COLO668 (cell line): ENCODE measurements around the gene DCLK1.

Source experiments
- DNase-seq: peaks from one replicate; lab custom pipeline; 2025; ENCODE audit not compliant: unreplicated experiment; lab: John Stamatoyannopoulos, UW

Gene DCLK1

DNA sequence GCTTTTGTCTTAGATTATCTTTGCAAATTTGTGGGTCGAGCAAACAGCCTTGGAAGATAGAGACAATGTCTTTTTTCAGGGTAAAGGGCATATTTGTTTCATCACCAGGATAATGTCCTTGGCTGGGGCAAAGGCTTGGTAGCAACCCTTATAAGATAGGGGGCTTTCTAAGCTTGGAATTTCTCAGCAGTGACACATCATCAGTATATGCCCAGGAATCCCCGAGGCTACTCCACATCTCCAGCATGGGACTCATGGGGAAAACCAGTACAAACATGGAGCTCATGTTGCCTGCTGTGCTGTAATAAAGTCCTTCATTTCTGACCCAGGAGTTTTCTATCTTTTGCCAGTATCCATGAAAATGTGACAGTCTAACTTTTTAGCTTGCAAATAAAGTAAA is 77.1 kb downstream of the DCLK1 start:
- DNase-seq: no peak

DNA sequence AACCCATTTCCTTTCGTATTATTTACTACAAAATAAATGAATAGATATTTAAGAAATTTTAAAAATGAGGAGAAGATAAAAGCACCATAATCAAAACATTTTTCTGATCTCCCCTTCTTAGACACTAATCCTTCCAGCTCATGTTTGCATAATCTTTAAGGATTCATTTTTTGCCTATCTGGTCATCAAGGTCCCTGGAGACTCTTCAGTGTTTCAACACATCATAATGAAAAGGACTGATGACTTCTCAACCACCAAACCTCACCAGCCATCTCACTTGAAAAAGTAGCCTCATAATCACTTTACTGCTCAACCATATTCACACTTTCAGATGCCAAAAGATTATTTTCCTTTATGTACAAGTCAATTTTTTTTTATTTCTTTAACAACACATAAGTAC is 80.1 kb downstream of the DCLK1 start:
- DNase-seq: no peak

DNA sequence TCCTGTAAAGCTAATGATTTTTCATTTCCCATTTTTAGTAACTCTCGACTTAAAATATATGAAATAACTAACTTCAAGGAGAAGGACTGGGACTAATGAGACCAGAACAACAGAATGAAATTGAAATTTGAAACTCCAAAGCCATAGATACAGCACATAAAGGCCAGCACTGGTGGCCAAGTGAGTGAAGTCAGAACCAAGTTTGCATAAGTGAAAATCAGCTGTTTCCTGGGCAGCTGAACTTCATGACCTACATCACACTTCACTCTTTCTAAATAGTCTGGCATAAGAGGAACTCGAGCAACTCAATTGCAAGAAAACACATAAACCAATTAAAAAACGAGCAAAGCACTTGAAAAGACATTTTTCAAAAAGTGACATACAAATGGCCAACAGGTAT is 84.5 kb downstream of the DCLK1 start:
- no peak for DNase-seq

DNA sequence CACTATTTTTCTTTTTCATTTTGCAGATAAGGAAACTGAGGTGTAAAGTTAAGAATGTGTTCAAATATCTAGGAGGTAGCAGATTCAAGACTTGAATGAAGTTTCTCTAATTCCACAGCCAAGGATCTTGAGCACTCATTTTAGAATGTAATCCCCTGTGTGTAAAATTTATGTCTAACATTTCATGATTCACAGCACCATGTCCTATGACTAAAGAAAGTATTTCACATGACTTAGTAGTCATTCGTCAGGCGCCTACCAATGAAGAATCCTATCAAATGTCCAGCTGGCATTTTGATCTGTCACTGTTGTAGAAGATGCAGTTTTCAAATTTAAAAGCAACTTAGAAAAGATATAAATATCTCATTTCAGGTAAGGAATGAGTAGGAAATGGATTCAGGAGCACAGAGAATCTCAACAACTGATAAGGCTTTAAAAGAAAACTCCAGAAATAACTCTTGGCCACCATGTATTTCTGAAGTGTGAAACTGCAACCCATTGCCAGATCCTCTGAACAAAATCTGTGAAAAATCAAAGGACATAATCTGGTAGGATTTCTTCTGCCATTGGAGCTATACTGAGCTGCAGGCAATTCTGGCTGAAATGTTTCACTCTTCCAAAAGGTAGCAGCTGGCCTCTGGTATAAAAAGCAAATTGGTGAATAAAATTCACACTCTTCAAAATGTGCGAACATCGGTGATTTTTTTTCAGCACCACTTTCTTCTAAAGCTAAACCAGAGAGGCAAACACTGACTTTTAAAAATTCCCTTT is 92.2 kb downstream of the DCLK1 start:
- DNase-seq: no peak

DNA sequence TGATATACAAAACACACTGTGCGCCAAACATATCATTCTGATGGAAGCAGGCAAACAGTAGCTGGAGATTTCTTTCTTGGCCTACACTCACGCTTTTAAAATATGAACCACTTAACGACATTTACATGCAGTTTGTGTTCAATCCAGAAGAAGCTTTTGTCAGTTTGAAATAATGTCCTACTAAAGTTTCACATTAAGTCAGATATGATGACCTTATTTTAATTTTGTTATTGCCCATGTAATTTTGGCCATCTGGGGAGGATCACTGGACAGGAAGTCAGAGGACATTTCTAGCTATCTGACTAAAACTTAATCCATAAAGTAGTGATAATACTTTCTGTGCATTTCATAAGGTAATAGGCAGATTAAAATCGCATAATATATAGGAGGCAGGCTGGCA is 98.1 kb downstream of the DCLK1 start:
- no peak for DNase-seq

DNA sequence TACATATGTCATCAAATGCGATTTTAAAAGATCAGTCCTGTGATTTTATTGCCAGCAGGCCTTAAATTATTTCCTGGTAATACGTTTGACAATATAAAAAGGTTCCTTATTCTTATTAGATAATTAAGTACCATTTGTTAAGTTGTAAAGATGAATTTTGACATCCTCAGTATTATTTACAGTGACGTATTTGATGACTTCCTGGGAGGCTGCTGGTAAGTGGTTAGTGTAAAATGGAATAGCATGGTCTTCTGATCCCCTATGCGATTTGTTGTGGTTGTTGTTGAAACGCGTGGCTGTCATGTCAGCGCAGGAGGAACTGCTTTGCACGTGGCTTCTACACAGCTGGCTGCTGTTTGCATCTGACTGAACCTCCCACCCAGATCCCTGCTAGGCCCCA is 99.7 kb downstream of the DCLK1 start:
- no peak for DNase-seq

DNA sequence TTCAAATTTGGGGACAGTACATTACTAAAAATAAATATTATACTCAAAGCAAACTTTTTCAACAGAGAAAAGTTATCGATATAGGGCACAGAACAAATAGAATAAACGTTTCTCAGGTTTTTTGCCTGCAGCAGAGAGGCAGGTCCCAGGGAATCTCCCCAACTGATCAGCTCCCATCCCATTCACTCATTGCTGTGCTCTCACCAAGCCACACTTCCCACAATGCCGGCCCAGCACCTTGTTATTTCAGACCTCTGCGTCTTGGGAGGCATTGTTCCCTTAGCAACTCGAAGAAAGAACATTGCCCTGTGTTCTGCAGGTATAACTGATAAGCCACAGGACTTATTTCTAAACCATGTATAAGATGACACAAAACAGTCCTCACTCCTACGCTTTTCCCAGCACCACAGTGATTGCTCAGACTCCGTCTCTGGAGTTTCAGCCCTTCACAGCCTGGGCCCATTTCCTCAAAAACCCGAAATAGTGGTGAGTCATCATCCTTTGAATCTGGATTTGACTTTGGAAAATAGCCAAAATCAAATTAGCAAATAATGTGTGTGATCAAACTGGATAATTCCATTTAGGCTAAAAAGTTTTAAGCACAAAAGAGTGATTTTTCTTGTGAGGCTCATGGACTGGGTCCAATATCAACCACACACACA is 100.4 kb downstream of the DCLK1 start:
- no peak for DNase-seq

DNA sequence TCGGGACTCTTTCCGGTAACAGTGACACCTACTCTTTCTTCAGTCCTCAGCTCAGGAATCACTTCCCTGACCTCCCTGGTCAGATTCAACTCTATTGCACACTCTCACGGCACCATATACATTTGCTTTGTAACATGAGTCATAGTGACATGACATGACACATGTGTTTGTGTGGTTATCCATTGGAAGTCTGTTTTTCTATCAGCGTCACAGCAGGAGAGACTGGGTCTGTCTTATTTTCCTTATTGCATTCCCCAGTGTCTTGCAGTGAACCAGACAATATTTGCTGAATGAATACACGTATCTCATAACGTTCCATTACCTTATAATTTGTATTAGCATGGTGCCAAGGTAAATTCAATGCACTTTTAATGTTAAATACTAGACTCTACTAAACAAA is 102.0 kb downstream of the DCLK1 start:
- no peak for DNase-seq

DNA sequence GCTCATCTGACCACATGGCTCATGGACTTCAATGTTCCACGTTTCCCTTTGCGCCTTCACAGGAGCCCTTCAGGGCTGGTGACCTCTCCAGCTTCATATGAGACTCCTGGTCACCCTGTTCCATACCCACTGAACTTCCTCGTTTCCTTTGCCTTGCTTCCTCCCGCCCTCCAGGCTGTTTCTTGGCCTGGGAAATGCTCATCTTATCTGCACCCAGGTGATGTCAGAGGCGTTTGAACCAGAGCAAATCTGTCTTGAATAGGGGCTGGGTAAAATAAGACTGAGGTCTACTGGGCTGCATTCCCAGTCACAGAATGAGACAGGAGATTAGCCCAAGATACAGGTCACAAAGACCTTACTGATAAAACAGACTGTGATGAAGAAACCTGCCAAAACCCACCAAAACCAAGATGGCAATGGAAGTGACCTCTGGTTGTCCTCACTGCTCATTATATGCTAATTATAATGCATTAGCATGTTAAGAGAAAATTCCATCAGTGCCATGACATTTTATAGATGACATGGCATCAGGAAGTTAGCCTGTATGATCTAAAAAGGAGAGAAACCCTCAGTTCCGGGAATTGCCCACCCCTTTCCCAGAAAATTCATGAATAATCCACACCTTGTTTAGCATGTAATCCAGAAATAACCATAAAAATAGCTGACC is 102.7 kb downstream of the DCLK1 start:
- DNase-seq: no peak

DNA sequence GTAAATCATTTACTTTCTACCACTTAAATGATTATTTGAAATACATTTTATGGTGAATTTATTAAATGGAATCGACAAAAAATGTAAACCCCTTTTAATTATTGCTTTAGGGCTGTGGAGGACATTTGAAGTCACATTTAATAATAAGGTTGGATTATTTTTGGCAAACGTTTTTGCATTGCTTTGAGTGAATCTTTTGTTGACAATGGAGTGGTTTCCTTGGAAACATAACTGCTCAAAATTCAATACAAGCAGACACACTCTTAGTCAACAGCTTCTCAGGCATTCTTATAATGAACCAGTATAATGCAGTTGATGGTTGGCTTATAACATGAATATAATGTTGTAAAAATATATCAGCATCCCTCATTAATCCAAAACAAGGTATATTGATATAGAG is 104.7 kb downstream of the DCLK1 start:
- no peak for DNase-seq

DNA sequence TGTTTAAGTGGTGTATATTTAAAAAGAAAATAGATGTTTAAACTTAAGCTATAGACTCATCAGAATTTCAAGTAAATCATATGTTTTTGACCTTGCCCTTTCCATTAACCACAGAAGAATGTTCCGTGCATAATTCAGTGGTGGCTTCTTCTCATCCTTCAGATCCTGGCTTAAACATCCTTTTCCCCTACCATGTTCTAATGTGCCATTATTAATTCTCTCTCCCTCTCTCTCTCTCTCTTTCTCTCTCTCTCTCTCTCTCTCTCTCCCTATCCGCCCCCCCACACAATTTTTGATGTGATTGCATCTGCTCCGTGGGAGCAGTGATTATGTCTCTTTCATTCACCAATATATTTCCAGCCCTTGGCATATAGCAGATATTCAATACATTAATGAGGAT is 116.4 kb downstream of the DCLK1 start:
- no peak for DNase-seq

DNA sequence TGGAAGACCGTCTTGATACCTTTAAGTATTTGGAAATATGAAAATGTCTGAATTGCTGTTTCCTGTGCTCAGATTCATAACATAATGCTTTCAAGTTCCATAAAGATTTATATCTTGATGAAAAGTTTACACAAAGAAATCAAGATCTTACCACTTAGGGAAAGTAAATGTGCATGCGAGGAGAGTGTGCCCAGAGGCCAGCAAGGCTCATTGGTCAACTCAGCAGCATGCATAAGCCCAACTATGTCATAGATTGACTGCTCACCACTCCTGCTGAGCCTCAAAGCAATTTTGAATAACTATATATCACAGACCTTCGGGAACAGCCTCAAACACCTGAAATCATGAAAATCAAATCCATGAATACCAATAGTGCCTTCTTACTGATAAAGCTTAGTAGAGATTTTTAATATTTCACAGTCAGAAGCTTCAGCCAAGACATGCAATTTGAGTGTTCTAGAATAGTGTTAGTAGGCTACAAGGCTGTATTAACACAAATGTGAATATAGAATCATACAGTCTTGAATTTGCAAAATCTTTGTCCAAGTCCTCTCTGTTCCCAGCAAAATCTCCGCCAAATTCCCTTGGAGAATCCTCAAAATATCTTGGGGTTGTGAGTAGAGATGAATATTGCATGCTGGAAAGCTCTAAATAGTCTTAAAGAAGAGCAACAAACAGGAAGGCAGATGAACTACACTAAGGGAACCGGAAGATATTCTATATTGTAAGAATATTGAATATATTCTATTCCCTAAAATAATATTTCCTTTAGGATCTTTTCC is 124.1 kb downstream of the DCLK1 start:
- DNase-seq: no peak

DNA sequence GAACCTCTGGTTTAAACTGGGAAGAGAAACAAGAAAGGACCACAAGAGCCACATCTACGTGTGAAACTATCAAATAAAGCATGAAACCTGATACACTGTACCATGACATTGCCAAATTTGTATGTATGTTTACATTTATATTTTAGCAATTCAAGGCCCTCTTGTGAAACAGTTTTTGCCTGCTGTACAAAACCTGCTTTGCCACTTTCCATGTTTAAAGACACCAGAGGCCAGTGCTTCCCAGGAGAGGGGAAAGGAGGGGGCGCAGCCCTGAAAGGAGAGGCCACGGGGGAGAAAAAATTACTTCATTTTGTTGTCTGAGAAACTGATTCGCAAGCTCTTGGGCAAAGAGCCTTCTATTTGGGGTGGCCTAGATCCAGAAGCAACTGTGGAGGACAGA is 124.8 kb downstream of the DCLK1 start:
- DNase-seq: no peak

DNA sequence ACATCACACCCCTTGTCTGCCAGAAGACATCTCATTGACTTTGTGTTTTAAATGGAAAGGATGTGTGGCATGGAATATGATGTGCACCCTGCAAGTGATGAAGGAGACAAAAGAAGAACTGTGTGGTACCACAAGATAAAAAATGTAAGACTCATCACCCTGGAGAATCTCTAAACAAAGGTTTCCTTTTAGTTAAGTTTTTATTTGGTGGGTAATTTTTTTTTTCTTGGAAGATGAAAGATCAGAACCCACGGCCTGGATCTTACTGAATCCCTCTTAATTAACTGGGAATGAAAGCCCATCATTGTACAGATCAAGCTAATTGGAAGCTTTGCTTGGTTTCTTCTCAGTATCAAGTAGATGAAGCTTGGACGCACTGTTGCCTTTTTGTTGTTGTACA is 129.6 kb downstream of the DCLK1 start:
- DNase-seq: no peak

DNA sequence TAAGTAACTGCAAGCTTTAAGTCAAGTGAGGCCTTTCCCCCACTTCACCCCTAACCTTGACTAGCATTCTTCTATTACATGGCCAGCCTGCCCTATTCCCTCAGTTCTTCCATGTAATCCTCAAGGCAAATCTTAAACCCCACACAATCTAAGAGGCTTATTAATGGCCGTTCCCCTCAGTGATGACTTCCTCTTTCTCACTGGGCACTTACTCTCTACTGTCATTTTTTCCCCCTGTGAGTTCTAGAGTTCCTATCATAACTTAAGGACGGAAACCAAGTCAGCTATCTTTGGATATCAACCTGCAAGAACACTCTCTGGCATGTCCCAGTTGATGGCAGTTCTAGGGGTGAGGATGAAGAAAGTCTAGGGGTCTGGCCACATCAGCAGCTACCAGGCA is 131.2 kb downstream of the DCLK1 start:
- no peak for DNase-seq

DNA sequence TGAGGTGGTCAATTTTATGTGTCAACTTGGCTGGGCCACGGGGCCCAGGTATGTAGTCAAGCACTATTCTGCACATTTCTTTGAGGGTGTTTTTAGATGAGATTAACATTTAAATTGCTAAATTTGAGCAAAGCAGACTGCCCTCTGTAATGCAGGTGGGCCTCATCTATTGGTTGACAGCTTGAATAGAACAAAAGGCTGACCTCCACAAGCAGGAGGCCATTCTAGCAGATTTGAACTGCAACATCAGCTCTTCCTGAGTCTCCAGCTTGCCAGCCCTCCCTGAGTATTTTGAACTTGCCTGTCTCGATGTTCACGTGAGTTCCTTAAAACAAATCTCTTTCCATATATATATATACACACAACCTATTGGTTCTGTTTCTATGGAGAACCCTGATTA is 134.8 kb downstream of the DCLK1 start:
- DNase-seq: no peak

DNA sequence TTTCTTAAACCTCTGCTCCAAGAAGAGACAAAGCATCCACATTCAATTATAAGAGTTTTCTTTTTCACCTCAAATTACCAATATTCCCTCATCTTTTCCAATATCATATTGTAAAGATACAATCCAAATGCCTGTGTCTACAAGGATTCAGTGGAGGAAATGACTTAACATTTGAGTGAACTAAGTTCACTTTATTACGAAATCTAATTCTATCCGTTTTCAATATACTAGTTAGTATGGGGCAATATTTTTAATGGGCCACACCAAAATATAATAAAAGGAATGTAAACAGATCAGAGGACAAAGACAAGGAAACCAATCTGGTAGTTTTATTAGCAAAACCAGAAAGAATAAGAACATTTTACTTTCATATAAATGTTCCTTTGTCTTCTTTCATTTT is 136.0 kb downstream of the DCLK1 start:
- DNase-seq: no peak

DNA sequence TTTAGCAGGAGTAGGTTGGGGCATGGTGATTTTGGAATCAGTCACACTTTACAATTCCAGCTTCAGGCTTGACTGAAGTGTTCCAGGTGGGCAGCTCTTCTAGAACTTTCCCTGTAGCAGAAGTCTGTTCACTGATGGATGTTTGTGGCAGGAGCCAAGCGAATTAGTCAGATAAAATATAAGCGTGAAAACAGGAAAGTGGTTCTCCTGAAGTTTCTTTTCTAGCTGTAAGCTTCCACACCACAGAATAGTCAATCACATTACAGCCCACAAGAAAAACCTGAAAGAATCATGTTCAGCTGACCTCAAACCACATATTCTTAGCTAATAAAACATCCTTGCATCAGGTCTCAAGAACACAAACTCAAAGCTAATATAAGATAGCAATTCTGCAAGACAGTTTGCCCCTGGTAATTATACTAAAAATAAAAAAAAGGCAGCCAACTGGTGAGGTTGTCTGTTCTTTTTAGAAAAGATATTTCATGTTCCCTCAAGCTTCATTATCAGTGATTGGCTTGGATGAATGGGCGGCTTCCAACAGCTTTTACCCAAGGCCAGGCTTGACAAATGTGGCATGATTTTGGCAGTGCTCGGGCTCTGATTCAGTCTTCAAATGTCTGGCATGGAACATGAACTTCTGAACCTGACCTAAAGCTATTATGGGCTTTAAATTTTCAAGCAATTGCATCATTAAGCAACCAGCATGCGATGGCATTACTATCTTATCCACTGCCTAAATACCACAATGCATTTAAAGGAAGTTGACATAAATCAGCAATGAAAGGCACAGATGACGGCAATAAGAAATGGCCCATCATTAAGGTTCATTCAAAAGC is 136.8 kb downstream of the DCLK1 start:
- no peak for DNase-seq

DNA sequence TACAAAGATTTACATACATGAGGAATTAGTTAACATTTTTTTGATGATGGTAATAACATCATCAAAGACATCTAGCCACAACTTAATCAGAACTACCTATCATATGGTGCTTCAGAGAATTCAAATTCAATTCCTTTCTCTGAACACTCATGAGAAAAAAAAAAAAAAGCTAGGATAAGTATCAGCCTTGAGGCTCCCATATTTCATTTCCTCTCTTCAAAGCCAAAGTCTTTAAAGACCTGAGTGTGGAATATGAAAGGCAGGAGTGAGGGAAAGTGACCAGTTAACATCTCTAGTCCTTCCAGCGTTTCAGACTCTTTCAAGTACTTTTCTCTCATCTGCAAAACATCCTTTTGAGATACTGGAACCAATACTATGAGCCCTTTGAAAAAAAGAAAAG is 137.5 kb downstream of the DCLK1 start:
- DNase-seq: no peak

DNA sequence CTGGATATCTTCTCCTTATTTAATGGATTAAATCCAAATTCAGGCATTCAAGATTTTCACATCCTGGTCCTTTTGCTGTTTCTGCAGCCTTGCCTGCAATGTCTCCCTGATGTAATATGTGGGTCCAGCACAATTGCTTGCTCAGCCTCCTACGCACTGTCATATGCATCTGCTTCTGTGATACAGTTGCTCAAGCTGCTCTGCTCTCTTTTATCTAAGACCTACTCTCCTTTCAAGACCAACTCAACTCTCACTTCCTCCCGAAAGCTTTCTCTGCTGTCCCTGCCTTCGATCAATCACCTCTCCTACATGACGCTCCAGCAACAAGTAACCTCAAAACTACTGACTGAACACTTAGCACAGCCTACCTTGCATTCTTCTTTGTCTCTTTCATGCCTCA is 138.2 kb downstream of the DCLK1 start:
- DNase-seq: no peak

DNA sequence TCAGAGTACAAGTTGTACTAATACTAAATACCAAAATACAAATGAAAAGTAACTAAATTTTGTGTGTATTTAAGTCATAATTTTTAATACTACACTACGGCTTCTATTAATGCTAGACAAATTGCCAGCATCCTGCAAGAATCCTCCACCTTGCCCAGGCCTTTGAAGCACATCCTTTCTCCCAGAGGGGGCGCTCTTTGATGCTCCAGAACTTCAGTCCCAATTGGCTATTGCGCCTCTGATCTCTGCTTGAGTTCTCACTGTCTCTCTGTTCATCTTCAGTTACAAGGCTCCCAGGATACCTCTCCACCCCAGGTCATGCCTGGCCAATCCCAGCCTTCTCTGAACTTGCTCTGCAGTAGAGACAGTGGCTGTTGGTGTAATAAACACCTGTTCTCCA is 141.0 kb downstream of the DCLK1 start:
- DNase-seq: peak; percentile 38
